DMS153 treated with DMSO at 0.1 percent for 48 hours (cell line): ENCODE data around the gene ZBTB16.
A peak's percentile ranks its signal among the peaks of the same experiment; 100 is the strongest.

Experiments
- DNase-seq: peaks from one replicate; lab custom pipeline; 2025; ENCODE audit not compliant: unreplicated experiment; lab: John Stamatoyannopoulos, UW

ZBTB16 gene

GRCh38 chr11:114272311-114272710 is 212.8 kb downstream of the ZBTB16 start:
- no peak for DNase-seq

DNA sequence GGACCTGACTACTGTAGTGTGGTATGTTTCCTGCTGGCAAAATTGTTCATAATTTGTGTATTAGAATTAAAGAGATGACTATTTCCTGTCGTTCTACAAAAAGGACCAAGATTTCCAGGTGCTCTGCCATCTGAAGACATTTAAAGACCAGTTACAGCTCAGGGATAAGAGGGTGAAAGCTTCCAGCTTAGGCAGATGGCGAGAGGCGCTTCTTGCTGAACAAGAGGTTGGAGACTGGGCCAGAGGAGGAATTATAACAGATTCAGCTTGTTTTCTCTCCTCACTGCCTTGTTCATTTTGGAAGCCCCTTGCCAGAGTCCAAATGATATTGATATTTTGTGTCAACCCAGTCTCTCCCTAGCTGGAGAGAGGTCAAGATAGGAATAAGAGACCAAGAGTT is 213.6 kb downstream of the ZBTB16 start:
- no peak for DNase-seq

GRCh38 chr11:114273890-114274635 is 214.6 kb downstream of the ZBTB16 start:
- no peak for DNase-seq

GRCh38 chr11:114274637-114275036 is 215.1 kb downstream of the ZBTB16 start:
- DNase-seq: no peak

GRCh38 chr11:114275280-114275679 is 215.8 kb downstream of the ZBTB16 start:
- DNase-seq: no peak

DNA sequence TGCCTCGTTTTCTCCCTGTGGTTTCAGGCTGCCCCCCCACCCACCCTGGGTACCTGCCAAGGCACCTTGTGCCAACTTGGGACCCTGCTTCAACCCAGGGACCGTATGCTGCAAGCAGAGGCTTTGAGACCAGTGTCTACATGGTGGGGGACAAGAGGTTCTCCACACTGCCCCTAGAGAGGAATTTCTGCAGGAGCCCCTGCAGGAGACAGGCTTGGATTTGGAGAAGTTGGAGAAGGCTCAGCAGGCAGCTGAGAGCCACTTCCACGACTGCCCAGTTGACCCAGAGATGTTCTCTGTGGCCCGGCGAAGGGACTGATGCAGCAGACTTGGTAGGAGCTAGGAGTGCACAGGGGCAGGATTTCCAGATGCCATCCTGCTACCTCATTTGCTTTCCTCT is 216.6 kb downstream of the ZBTB16 start:
- DNase-seq: no peak

DNA sequence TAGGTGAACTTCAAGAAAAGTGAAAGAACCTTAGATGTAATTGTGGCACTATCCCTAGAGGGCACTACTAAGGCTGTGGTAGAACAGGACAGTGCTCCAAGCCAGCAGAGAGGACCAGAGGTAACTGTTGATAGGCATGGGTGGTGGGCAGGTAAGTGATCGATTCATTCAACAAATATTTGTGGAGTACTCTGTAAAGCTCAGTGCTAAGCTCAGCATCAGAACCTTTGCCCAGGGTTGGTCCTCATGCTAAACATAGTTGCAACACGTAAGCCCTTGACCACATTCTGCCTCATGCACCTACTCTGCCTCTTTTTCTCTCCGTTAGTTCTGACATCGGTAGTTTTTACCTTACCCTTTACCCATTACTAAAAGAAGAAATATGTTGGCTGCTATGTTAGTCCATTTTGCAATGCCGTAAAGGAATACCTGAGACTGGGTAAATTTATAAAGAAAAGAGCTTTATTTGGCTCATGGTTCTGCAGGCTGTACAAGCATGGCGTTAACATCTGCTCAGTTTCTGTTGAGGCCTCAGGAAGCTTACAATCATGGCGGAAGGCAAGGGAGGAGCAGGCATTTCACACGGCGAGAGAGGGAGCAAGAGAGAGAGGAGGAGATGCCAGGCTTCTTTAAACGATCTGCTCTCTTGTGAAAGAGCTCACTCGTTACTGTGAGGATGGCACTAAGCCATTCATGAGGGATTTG is 218.3 kb downstream of the ZBTB16 start:
- no peak for DNase-seq

DNA sequence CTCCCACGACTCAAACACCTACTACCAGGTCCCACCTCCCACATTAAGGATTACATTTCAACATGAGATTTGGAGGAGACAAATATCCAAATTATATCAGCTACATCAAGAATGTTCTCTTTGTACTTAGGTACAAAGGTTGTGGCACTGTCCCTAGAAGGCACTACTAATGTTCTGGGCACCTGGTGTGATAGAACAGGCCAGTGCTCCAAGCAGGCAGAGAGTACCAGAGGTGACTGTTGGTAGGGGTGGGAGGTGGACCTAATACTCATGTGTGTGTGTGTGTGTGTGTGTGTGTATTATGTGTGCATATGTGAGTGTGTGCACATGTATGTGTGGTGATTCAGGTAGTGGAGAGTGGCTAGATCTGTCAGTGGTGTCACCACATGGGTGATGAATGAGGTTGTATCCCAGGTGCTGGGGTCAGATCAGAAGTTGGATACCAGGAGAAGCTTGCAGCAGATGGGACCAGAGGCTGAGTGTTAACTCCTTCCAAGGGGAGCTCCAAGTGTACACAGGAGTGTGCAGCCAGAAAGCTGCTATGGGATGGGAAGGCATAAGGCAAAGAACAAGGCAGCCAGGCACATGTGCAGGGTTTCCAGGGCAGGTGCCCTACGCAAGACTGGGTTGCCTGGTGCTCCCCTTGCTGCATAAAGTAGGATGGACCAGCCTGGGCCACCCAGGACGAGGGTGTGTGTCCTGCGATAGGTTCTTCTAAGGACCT is 219.0 kb downstream of the ZBTB16 start:
- no peak for DNase-seq

DNA sequence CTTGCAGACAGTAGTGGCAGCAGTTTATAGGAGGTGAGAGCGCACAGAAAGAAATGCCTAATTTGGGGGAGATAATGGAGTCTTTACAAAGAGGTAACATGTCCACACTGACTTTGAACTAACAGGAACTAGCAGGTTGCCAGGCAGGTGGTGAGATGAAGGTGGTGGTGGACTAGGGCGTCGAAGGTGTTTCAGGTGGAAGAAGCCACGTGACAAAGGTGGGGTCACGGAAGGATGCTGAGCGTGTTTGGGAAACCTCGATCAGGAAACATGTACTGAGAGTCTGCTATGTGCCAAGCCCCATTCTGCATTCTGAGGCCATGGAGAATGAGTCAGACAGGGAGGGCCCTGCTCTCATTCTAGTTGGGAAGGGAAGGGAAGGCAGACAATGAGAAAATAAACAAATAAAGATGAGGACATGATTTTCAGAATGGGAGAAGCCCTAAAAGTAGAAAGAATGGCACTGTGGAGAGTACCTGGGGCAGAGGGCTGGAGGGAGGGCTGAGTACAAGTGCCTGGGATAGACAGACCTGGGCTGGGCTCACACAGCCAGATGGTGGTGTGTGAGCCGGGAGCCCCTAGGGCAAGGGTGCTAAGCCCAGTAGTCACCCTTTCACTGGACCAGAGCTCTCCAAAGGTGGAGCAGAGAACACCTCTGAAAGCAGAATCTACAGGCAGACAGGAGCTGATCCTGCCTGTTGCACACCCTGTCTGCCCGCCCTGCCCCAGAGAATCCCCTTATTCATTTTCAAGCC is 220.5 kb downstream of the ZBTB16 start:
- DNase-seq: peak; percentile 52

GRCh38 chr11:114280696-114281095 is 221.2 kb downstream of the ZBTB16 start:
- peak; percentile 87 for DNase-seq

GRCh38 chr11:114281388-114281956 is 222.0 kb downstream of the ZBTB16 start:
- no peak for DNase-seq

DNA sequence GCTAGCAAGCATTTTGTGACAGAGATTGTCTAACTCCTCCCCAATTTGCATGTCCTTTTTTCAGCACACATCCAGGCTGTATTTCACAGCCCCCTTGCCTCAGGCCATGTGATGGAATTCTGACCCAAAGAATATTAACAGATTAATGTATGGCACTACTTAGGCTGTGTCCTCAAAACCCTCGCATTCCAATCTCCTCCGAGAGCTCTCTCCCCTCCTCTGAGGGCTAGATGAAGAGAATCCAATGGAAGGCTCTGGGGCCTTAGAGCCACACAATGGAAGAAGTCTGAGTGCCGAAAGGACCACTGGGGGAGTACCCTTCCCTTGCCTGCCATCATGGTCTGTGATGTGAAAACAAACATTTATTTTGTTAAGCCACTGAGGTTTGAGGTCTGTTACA is 223.0 kb downstream of the ZBTB16 start:
- DNase-seq: no peak

GRCh38 chr11:114283422-114283821 is 223.9 kb downstream of the ZBTB16 start:
- DNase-seq: no peak

GRCh38 chr11:114284021-114284420 is 224.5 kb downstream of the ZBTB16 start:
- peak; percentile 39 for DNase-seq

DNA sequence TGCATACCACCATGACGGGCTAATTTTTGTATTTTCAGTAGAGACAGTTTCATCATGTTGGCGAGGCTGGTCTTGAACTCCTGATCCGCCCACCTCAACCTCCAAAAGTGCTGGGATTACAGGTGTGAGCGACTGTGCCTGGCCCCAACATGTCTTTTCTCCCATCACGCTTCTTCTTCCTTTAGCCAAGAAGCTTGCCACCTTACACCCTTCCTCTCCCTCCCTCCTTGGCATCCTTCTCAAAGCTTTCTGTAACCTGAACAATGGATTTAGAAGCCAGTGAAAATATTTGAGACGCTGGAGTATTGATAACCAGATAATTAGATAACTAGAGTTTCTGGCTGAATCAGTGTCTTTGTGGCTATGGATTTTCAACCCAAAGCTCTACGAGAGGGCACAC is 225.4 kb downstream of the ZBTB16 start:
- DNase-seq: no peak

DNA sequence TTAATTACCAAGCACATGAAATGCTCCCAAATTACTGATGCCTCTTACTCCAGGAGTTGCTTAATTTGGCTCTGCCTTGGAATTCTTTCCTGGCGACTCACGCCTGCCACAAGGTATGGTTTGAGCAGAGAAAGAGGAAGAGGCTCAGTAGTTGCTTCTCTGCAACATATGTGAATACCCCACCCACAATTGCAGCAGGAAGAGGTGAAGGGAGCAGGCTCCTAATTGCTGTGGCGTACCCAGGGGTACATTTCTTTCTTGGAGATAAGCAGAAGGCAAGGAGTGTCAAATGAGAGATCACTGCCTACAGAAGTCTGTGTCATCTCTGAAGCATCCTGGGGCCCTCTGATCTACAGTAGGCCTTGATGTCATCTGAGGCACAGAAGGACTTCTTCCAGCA is 226.1 kb downstream of the ZBTB16 start:
- no peak for DNase-seq

GRCh38 chr11:114286229-114286628 is 226.7 kb downstream of the ZBTB16 start:
- DNase-seq: no peak

DNA sequence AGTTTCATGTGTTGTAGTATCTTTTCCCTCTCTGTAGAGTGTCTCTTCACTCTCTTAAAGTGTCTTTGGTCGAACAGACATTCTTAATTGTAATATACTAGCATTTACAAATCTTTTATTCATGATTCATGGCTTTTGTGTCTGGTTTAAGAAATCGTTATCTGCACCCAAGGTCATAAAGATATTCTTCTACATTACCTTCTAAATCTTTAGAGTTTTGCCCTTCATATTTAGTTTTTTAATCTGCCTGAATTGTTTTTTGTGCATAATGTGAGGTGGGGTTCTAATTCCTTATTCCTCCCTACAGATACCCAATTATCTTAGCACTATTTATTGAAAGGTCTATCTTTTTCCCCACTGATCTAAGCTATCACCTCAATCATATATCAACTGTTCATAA is 227.6 kb downstream of the ZBTB16 start:
- no peak for DNase-seq

DNA sequence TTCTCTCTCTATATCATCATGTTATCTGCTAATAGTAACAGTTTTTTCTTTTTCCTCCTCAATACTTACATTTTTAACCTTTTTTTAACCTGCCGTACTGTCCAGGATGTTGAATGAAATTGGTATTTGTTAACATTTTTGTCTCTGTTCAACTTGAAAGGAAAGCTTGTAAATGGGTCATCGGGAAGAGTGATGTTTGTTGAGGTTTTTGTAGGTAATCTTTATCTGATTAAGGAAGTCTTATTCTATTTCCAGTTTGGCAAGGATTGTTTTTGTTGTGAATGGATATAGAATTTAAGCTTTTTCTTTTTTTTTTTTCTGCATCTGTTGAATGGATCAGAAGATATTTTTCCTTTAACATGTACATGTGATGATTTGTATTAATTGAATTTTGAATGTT is 228.6 kb downstream of the ZBTB16 start:
- no peak for DNase-seq

DNA sequence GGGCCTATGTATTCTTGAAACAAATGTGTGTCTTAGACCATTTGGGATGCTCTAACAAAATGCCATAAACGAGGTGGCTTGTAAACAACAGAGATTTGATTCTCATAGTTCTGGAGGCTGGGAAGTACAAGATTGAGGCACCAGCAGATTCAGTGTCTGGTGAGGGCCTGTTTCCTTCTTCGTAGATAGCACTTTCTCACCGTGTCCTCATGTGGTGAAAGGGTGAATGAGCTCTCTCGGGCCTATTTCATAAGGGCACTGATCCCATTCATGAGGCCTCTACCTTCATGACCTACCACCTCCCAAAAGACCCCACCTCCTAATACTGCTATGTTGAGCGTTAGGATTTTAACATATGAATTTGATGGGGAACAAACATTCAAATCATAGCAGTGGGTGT is 230.3 kb downstream of the ZBTB16 start:
- DNase-seq: no peak
